ENCODE results near the gene DOCK10.
"Not testable (repeated sequence)": the region's sequence is repeated elsewhere in the genome, so short reads cannot be mapped to it uniquely, and the experiment has no call there.

The DOCK10 gene

GRCh38 chr2:225041851-225042799, at the start of gene DOCK10:
TSS of gene DOCK10 (minus strand) at chr2:225042468. CDS start at chr2:225042374, 94 bp downstream.
- peak; percentile 46 for DNase-seq

- peak; percentile 36 for DNase-seq
Observed at GRCh38 chr2:225091336-225091735, 49.1 kb upstream of the DOCK10 start.

- DNase-seq, result no peak
Observed at GRCh38 chr2:225090746-225091145, 48.5 kb upstream of the DOCK10 start.

- no peak for DNase-seq
Observed at GRCh38 chr2:225086915-225087314, 44.6 kb upstream of the DOCK10 start.

GRCh38 chr2:225086439-225086838, 44.2 kb upstream of the DOCK10 start:
- DNase-seq, result no peak

- DNase-seq, result no peak
Observed at GRCh38 chr2:225083276-225083675, 41.0 kb upstream of the DOCK10 start.

- no peak for DNase-seq
Observed at GRCh38 chr2:225076125-225076524, 33.9 kb upstream of the DOCK10 start.

- DNase-seq, result no peak
Observed at GRCh38 chr2:225074919-225075681, 32.8 kb upstream of the DOCK10 start.

- DNase-seq, result no peak
Observed at GRCh38 chr2:225074366-225074765, 32.1 kb upstream of the DOCK10 start.

GRCh38 chr2:225073198-225073597, 30.9 kb upstream of the DOCK10 start:
- no peak for DNase-seq

- no peak for DNase-seq
Observed at GRCh38 chr2:225072444-225072843, 30.2 kb upstream of the DOCK10 start.

GRCh38 chr2:225070811-225071210, 28.5 kb upstream of the DOCK10 start:
- no peak for DNase-seq

GRCh38 chr2:225069966-225070365, 27.7 kb upstream of the DOCK10 start:
- no peak for DNase-seq

- no peak for DNase-seq
Observed at GRCh38 chr2:225069477-225069876, 27.2 kb upstream of the DOCK10 start.

- DNase-seq, result no peak
Observed at GRCh38 chr2:225065882-225066281, 23.6 kb upstream of the DOCK10 start.

- DNase-seq, result no peak
Observed at GRCh38 chr2:225064928-225065327, 22.7 kb upstream of the DOCK10 start.

- DNase-seq, result no peak
Observed at GRCh38 chr2:225064362-225064761, 22.1 kb upstream of the DOCK10 start.

- DNase-seq, result no peak
Observed at GRCh38 chr2:225056330-225057073, 14.2 kb upstream of the DOCK10 start.

GRCh38 chr2:225055714-225056113, 13.4 kb upstream of the DOCK10 start:
- DNase-seq, result no peak

GRCh38 chr2:225052703-225053102, 10.4 kb upstream of the DOCK10 start:
- no peak for DNase-seq

- DNase-seq, result not testable (repeated sequence)
Observed at GRCh38 chr2:225047502-225047901, 5.2 kb upstream of the DOCK10 start.

- DNase-seq, result no peak
Observed at GRCh38 chr2:225042800-225043167, 516 bp upstream of the DOCK10 start.

GRCh38 chr2:225041207-225041850, 939 bp downstream of the DOCK10 start:
- no peak for DNase-seq
